ENCODE results near the gene NDRG3. TPM values are rescaled to one million over a fixed set of nuclear protein-coding genes. Genes with fewer than 3 reads are reported as not detected.

NDRG3 gene
- total RNA-seq, 1 donor from 2014 or later = 21.1 TPM

DNA sequence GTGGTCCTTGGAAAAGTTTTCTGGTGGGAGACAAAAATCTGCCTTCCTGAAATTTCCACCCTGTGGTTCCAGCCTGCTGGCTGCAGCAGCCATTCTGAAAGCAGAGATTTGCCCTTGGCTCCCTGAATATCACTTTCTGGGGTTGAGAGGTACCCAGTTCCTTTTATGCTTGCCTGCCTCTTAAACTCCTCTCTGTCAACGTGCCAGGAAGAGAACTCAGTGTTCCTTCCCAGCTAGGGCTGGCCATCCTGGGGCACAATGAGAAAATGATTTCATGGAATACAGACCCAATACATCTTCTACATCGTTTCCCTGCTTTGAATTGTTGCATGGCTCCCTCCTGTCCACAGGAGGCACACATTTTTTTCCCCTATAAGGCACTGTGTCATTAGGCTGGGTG is 29.3 kb upstream of the NDRG3 start:
- no peaks in the 10 kb centered on the region for H3K27me3 ChIP-seq
- H3K4me1 ChIP-seq = peaks cover 22% of the 10 kb centered on the region
- H3K27ac ChIP-seq = peak overlapping the region; percentile 99
- TF ChIP-seq POLR2AphosphoS5 (IDR thresholded peaks at IDR 0.05; ENCODE audit: insufficient read depth in 1 of 2, low read depth in 1 of 2) (no peak), POLR2A (IDR thresholded peaks at IDR 0.05) (no peak)
- TF ChIP-seq, protein P1, sequence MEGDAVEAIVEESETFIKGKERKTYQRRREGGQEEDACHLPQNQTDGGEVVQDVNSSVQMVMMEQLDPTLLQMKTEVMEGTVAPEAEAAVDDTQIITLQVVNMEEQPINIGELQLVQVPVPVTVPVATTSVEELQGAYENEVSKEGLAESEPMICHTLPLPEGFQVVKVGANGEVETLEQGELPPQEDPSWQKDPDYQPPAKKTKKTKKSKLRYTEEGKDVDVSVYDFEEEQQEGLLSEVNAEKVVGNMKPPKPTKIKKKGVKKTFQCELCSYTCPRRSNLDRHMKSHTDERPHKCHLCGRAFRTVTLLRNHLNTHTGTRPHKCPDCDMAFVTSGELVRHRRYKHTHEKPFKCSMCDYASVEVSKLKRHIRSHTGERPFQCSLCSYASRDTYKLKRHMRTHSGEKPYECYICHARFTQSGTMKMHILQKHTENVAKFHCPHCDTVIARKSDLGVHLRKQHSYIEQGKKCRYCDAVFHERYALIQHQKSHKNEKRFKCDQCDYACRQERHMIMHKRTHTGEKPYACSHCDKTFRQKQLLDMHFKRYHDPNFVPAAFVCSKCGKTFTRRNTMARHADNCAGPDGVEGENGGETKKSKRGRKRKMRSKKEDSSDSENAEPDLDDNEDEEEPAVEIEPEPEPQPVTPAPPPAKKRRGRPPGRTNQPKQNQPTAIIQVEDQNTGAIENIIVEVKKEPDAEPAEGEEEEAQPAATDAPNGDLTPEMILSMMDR (IDR thresholded peaks at IDR 0.05) = no peak
- no peaks in the 10 kb centered on the region for H3K9me3 ChIP-seq
- no peak overlapping the region for H3K4me3 ChIP-seq
- H3K36me3 ChIP-seq = no peaks in the 10 kb centered on the region
- DNase-seq (ENCODE audit: extremely low spot score in 2 of 2) = no peak
- intact Hi-C loops (cut with DNase I) = no loop called here

DNA sequence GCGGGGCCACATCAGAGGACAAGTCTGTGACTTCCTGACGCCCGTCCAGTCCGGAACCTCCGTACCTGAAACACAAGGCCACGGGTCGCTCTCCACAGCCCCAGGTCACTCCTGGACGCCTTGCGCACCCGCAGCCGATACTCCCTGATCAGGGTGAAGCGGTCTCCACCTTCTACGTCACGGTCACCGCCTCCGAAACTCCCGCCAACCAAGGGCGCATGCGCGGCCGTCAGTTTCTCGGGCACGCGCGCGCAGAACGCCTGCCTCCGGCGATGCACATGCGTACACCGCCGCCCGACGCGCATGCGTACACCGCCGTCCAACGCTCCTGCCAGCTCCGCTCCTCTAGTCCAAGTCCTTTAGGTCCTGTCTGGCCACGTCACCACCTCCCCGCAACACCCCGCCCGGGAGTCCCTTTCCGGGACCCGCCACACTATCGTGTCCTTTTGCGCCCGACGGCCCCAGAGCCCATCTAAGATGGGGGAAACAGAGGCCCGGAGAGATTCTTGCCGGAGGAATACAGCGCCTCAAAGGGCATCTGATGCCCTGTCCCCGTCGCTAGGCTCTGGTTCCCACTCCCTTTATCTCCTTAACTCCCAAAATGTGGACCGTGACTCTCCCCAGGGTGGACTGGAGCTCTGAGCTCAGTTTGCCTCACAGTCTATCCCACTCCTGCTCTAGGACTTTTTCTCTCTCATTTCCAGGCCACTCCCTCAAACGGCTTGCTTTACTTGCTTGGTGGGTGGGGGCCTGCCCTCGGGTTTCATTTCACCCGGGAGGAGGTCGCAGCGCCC is 27.9 kb upstream of the NDRG3 start, which contains the start of gene DSN1:
Gene DSN1 (minus strand): TSS at position 167 of the 794 bp plus-strand sequence. CDS start 2,305 bp downstream, outside the sequence.
- peak within 1 kb of the TSS; percentile 99 for H3K27ac ChIP-seq
- H3K4me3 ChIP-seq = peak within 1 kb of the TSS; percentile 54 to 68
- peak; percentile 97 to 99 for DNase-seq (ENCODE audit: extremely low spot score in 2 of 2)
- H3K27me3 ChIP-seq = no peaks in the 10 kb centered on the region
- H3K36me3 ChIP-seq = no peaks in the 10 kb centered on the region
- TF ChIP-seq POLR2A (IDR thresholded peaks at IDR 0.05) (peak in 1 of 2 donors; percentile 76), POLR2AphosphoS5 (IDR thresholded peaks at IDR 0.05; ENCODE audit: insufficient read depth in 1 of 2, low read depth in 1 of 2) (peak; percentile 96 to 98)
- TF ChIP-seq, protein P1 (IDR thresholded peaks at IDR 0.05) = no peak
- intact Hi-C loops (cut with DNase I) = loop anchor here (5.0 kb wide), 2 partner anchors 59 to 89 kb away; a partner anchor contains a TSS
- H3K9me3 ChIP-seq = no peaks in the 10 kb centered on the region
- peaks cover 22% of the 10 kb centered on the region for H3K4me1 ChIP-seq

DNA sequence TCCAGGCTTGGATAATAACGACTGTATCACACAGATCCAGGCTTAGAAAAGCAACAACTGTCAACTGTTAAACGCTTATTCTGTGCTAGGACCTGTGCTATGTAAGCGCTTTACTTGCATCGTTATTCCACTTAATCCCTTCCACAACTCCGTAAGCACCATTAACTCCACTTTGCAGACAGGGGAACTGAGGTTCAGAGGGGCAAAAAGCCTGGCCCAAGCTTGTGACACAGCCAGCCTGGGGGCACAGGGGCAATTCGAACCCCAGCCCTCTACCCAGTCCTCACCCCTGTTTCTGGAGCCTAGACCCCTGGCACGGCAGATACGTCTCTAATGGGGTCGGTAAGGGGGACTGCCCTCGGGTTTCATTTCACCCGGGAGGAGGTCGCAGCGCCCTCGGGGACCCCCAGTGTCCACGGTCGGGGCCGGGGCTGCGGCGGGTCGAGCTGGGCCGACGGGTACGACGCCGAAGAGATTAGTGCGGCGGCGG is 27.3 kb upstream of the NDRG3 start:
- Histone ChIP-seq H3K27ac (peak overlapping the region; percentile 99), H3K4me1 (peaks cover 22% of the 10 kb centered on the region), H3K36me3 (no peaks in the 10 kb centered on the region), H3K9me3 (no peaks in the 10 kb centered on the region), H3K4me3 (peak overlapping the region; percentile 54 to 68), H3K27me3 (no peaks in the 10 kb centered on the region)
- TF ChIP-seq POLR2A (IDR thresholded peaks at IDR 0.05) = no peak
- no peak for DNase-seq (ENCODE audit: extremely low spot score in 2 of 2)
- intact Hi-C loops (cut with DNase I) = loop anchor here (5.0 kb wide), 2 partner anchors 59 to 89 kb away; a partner anchor contains a TSS

DNA sequence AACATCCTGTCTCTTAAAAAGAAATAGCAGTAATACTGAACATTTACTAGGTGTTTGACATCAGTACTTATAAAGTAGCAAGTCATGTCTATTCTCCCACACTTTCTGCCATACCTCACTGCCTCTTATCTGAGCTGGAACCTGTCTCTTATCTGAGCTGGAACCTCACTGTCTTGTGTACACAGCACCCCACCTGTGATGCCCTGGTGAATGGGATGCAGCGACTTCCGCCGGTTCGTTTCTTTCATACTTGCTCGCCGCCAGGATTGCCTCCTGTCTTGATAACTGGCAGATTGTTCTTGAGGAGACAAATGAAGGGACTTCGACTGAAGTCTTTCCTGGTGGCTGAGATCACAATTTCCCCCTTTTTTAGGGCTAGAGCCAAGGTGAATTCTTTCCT is 24.8 kb upstream of the NDRG3 start:
- intact Hi-C loops (cut with DNase I) = loop anchor here (5.0 kb wide), 2 partner anchors 62 to 92 kb away; a partner anchor contains a TSS
- DNase-seq (ENCODE audit: extremely low spot score in 2 of 2) = no peak

DNA sequence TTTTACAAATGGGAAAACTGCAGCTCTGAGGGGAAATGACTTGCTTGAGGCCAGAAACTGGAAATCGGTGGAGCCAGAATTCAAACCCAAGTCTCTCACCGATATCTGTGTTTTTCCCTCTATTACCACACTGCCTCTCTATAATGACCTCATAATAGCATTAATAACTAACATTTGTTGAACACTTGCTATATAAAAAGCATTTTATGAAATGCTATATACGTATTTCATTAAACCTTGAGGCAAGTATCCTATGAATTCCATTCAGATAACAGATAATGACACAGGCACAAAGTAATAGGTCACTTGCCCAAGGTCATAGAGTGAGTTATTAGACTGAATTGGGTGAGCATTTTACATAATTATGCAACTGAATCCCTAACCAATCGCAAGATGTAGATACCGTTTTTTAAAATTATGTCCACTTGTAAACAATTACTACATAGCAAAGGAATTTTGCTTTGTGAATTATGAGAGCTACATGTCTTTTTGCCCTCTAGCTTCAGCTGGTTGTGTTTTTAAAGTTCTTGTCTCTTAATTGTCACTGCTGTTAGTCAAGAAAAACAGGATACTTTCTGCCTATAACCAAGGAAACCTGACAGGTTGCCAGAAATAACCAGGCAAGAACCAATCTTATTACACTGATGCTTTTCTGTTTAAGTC is 23.0 kb upstream of the NDRG3 start:
- H3K4me3 ChIP-seq = no peak overlapping the region
- no peak overlapping the region for H3K27ac ChIP-seq
- intact Hi-C loops (cut with DNase I) = no loop called here

More for the DNA sequence above, 24.8 kb upstream of the NDRG3 start:
- no peaks in the 10 kb centered on the region for H3K9me3 ChIP-seq
- H3K4me1 ChIP-seq = peaks cover 22% of the 10 kb centered on the region
- H3K36me3 ChIP-seq = no peaks in the 10 kb centered on the region
- TF ChIP-seq, protein P1 (IDR thresholded peaks at IDR 0.05) = no peak
- TF ChIP-seq POLR2A (IDR thresholded peaks at IDR 0.05) = no peak
- no peak for TF ChIP-seq POLR2AphosphoS5 (IDR thresholded peaks at IDR 0.05; ENCODE audit: insufficient read depth in 1 of 2, low read depth in 1 of 2)
- H3K27me3 ChIP-seq = no peaks in the 10 kb centered on the region
- no peak overlapping the region for H3K4me3 ChIP-seq
- H3K27ac ChIP-seq = no peak overlapping the region

More for the DNA sequence above, 23.0 kb upstream of the NDRG3 start:
- no peaks in the 10 kb centered on the region for H3K36me3 ChIP-seq
- no peak for TF ChIP-seq POLR2AphosphoS5 (IDR thresholded peaks at IDR 0.05; ENCODE audit: insufficient read depth in 1 of 2, low read depth in 1 of 2)
- TF ChIP-seq, protein P1 (IDR thresholded peaks at IDR 0.05) = no peak
- TF ChIP-seq POLR2A (IDR thresholded peaks at IDR 0.05) = no peak
- H3K4me1 ChIP-seq = peaks cover 9% of the 10 kb centered on the region
- no peak for DNase-seq (ENCODE audit: extremely low spot score in 2 of 2)
- H3K27me3 ChIP-seq = no peaks in the 10 kb centered on the region
- H3K9me3 ChIP-seq = no peaks in the 10 kb centered on the region

All from vagina (tissue), 2 donors.